HAP-1 (cell line): ENCODE measurements around the gene DNAJC8.
A peak's percentile ranks its signal among the peaks of the same experiment; 100 is the strongest.

Experiments
- DNase-seq, 2 experiments: peaks; one replicate each; pipeline ENCODE4 v3.0.0-alpha.2; 2016 to 2020; ENCODE audit warnings: low spot score in 2 of 2
- H3K27me3 ChIP-seq: fragments of 250-450 bp; sonication (Bioruptor Pico); 2 replicates; pipeline ENCODE4 v1.5.1; 2020; ENCODE audit warnings: low read depth, mild to moderate bottlenecking, moderate library complexity
- H3K36me3 ChIP-seq: fragments of 250-450 bp; sonication (Bioruptor Pico); replicated peaks from 2 replicates; pipeline ENCODE4 v1.5.1; 2020; ENCODE audit warnings: mild to moderate bottlenecking
- H3K4me1 ChIP-seq: fragments of 250-450 bp; sonication (Bioruptor Pico); 2 replicates; pipeline ENCODE4 v1.5.1; 2020; ENCODE audit warnings: mild to moderate bottlenecking
- H3K4me3 ChIP-seq: fragments of 250-450 bp; sonication (Bioruptor Pico); 2 replicates; pipeline ENCODE4 v1.5.1; 2020; ENCODE audit warnings: mild to moderate bottlenecking, moderate library complexity
- H3K9me3 ChIP-seq: fragments of 250-450 bp; sonication (Bioruptor Pico); 2 replicates; pipeline ENCODE4 v1.5.1; 2020; ENCODE audit warnings: mild to moderate bottlenecking, moderate library complexity
- in situ Hi-C: fragments of 300-500 bp; cut with MboI; formaldehyde crosslinking; loops from 3 replicates; pipeline ENCODE4 v1.14.3; 2020; ENCODE audit warnings: low sequenced_read_pairs, inconsistent platforms, mixed read lengths

Gene DNAJC8

DNA sequence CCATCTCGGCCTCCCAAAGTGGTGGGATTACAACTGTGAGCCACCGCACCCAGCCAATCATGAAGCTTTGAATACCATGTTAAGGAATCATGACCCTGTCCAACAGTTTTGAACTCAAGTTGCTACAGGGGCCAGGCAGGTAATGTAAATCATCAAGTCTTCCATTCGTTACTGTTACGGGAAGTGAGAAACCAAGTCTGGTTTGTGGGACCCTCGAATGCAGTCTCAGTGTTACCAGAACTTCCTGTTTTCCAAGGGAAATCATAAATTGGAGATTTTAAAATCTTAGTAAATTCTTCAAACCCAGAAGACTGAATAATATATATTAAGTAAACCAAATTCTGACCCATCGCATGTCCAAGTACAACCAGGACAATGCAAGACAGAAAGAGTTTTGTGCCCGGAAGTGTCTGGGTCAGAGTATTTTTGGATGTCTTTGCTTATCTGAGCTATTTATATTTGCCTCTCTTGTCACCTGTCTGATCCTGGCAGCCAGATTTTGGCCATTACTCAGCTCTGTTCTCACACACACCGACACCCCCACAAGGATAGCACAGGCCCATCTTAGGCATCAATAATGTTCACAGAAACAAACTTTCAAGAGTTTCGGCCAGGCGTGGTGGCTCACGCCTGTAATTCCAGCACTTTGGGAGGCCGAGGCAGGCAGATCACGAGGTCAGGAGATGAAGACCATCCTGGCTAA, 11.9 kb upstream of the DNAJC8 start:
- in situ Hi-C loops, result no loop called here

DNA sequence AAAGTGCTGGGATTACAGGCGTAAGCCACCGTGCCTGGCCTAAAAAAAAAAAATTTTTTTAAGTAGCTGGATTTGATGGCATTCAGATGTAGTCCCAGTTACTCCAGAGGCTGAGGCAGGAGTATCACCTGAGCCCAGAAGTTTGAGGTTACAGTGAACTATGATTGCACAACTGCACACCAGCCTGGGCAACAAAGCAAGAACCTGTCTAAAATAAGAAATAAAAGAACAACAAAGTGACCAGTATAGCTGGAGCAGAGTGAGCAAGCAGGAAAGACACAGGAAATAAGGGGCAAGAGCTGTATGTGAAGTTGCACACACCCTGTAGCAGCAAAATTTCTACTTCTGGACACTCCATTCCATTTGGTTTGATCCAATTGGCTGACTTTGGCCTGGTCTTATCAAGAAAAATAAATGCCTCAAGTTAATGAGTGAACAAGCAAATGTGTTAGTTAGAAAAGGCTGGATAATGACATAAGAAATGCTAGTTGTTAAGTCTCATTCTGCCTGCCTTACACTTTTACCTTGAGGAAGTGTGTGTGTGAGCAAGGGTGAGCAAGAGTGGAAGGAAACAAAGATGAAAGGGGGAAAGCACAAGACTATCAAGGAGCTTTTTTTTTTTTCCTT, 11.0 kb upstream of the DNAJC8 start:
- in situ Hi-C loops, result no loop called here
- Histone ChIP-seq H3K36me3 (no peaks in the 10 kb centered on the region), H3K4me3 (no peak overlapping the region), H3K4me1 (peaks cover 15% of the 10 kb centered on the region), H3K27me3 (no peaks in the 10 kb centered on the region), H3K9me3 (no peaks in the 10 kb centered on the region)
- no peak for DNase-seq

More for the DNA sequence above, 11.9 kb upstream of the DNAJC8 start:
- no peaks in the 10 kb centered on the region for H3K9me3 ChIP-seq
- peaks cover 24% of the 10 kb centered on the region for H3K4me1 ChIP-seq
- no peak overlapping the region for H3K4me3 ChIP-seq
- DNase-seq, result no peak
- H3K27me3 ChIP-seq, result no peaks in the 10 kb centered on the region
- no peaks in the 10 kb centered on the region for H3K36me3 ChIP-seq

DNA sequence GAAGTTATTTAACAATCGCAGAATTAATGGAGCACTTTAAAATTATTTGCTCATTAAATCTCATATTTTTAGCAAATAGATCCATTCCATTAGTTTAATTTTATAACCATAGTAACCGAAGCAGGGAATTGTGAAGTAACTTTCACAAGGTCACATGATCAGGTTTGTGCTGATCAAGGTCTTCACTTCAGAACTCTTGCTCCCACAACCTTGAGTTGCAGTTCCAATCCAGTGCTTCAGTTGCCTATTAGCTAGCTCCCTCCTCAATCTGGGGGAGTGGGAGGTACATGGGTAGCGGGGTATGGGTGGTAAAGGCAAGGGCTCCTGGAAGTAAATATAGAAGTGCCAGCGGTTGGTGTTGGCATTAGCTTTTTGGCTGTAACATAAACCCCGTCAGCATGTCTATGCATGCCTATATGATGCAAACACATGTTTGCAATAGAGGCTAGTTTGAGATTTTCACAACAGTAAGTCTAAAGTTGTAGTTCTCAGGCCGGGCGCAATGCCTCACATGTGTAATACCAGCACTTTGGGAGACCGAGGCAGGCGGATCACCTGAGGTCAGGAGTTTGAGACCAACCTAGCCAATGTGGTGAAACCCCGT, 8.9 kb upstream of the DNAJC8 start:
- peaks cover 6% of the 10 kb centered on the region; the same call in 1 of the 2 replicates for H3K4me1 ChIP-seq
- H3K36me3 ChIP-seq, result peaks cover 10% of the 10 kb centered on the region
- no peaks in the 10 kb centered on the region for H3K9me3 ChIP-seq
- H3K27me3 ChIP-seq, result no peaks in the 10 kb centered on the region
- DNase-seq, result no peak
- no peak overlapping the region for H3K4me3 ChIP-seq
- in situ Hi-C loops, result no loop called here

DNA sequence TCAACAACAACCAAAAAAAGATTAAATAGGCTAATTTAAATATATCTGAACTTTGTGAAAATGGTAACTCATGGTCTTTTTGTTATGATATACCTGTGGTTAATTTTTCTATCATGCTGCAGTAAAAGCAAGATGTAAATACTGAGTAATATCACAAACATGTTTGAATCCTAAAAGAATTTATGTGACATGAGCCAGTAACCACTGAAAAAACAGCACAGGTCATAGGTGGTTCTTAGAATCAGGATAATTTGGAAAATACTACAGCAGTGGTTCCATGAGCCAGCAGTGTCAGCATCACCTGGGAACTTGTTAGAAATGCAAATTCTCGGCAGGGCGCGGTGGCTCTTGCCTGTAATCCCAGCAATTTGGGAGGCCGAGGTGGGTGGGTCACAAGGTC, 7.2 kb upstream of the DNAJC8 start:
- H3K36me3 ChIP-seq, result peaks cover 10% of the 10 kb centered on the region
- H3K4me3 ChIP-seq, result no peak overlapping the region
- DNase-seq, result no peak
- H3K27me3 ChIP-seq, result no peaks in the 10 kb centered on the region
- H3K9me3 ChIP-seq, result no peaks in the 10 kb centered on the region
- in situ Hi-C loops, result no loop called here
- H3K4me1 ChIP-seq, result peaks cover 10% of the 10 kb centered on the region; the same call in 1 of the 2 replicates

DNA sequence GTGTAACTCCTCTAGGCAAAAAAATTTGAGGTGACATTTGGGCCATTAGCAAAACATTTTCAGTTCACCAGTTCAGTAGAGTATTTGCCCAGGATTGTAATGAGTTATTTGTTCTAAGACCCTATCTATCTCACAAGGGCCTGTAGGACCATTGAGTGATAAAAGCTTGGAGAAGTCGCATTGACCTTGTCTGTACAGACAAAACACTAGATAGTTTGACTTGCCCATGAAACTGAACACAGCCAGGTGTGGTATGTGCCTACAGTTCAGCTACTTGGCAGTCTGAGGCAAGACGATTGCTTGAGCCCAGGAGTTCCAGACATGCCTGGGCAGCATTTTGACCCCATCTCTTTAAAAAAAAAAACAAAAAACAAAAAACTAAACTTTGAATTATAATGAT, 6.2 kb upstream of the DNAJC8 start:
- Histone ChIP-seq H3K27me3 (no peaks in the 10 kb centered on the region), H3K9me3 (no peaks in the 10 kb centered on the region), H3K4me3 (no peak overlapping the region), H3K36me3 (peaks cover 10% of the 10 kb centered on the region), H3K4me1 (peaks cover 10% of the 10 kb centered on the region; the same call in 1 of the 2 replicates)
- DNase-seq, result no peak
- in situ Hi-C loops, result no loop called here

DNA sequence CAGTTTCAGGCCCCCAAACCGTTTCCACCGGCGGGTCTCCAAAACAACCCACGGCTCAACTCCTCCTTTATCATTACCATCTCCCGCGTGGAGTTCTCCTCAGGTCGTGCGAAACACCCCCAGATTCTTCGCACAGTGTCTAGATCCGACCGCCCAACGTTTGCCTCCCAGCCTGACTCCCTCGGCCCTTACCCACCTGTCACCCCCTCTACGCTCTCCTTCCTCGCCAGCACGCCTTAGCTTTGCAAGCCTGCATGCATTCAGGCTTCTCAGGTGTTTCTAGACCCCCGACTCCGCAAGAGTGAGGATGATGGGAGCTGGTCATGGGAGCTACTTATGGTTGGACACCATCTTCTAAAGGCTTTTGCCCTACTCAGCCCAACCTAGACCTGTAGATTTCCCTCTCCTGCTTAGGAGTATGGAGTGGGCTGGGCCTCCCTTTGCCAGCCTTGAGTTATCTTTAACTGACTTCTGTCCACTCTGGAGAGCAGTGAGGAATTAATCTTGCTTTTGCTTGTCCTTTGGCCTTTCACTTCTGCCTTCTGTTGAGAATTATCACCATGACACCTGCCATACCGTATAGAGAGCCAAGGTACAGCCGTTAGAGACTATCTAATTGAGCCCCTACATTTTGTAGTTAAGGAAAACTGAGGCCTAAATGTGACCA, 4.0 kb upstream of the DNAJC8 start:
- Histone ChIP-seq H3K9me3 (no peaks in the 10 kb centered on the region), H3K4me1 (peaks cover 10% of the 10 kb centered on the region; the same call in 1 of the 2 replicates), H3K36me3 (peaks cover 10% of the 10 kb centered on the region), H3K27me3 (no peaks in the 10 kb centered on the region), H3K4me3 (peak overlapping the region; percentile 98)
- DNase-seq, result peak in 1 of 2 experiments; percentile 14
- in situ Hi-C loops, result no loop called here

DNA sequence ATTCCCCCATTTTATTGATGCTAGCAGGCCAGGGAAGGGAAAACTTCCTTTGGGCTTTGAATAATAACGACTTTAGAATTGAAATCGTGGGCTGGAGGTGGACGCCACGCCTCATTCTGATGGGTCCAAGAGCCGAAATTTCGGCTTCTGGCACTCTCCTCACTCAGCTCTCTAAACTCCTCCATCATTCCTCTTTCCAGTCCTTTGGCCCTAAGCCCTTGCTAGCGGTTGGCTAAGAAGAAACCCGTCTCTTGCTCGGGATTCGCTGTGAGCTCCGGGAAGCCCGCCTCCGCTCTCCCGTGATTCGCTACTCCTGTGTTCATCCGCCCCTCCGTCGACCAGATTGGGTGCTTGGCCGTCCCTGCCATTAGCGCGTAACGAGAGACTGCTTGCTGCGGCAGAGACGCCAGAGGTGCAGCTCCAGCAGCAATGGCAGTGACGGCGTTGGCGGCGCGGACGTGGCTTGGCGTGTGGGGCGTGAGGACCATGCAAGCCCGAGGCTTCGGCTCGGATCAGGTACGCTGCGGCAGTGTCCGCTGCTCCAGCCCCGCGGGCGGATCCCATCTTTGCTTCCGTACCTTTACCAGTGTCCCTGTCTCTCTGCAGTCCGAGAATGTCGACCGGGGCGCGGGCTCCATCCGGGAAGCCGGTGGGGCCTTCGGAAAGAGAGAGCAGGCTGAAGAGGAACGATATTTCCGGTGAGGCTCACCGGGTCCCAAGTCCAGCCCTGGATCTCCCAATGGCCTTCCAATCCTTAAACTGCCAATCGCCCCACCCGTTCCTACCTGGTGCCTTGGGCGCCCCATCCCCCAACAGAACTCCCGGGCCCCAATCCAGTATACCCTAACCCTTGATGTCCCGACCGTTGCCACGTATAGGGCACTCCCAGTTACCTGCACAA, 3.2 kb upstream of the DNAJC8 start, which contains the start of gene ATP5IF1:
Gene ATP5IF1, plus strand, starts transcription at position 370 of the 901 bp plus-strand sequence. Its CDS starts 60 bp downstream, at position 430.
- H3K4me1 ChIP-seq, result peaks cover 10% of the 10 kb centered on the region; the same call in 1 of the 2 replicates
- H3K4me3 ChIP-seq, result peak within 1 kb of the TSS; percentile 98
- H3K9me3 ChIP-seq, result no peaks in the 10 kb centered on the region
- no peaks in the 10 kb centered on the region for H3K27me3 ChIP-seq
- in situ Hi-C loops, result no loop called here
- peak; percentile 96 to 98 for DNase-seq
- peaks cover 10% of the 10 kb centered on the region for H3K36me3 ChIP-seq

DNA sequence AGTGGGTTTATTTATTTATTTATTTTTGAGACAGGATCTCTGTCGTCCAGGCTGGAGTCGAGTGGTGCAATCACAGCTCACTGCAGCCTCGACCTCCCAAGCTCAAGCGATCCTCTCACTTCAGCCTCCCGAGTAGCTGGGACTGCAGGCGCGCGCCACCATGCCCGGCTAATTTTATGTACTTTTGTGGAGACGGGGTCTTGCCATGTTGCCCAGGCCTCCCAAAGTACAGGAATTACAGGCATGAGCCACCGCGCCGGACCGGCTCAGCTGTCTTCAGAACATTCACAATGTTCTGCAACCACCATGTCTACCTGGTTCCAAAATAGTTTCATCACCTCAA, 406 bp upstream of the DNAJC8 start:
- Histone ChIP-seq H3K27me3 (no peaks in the 10 kb centered on the region), H3K4me3 (peak overlapping the region; percentile 86), H3K36me3 (peaks cover 19% of the 10 kb centered on the region), H3K9me3 (no peaks in the 10 kb centered on the region), H3K4me1 (peaks cover 10% of the 10 kb centered on the region; the same call in 1 of the 2 replicates)
- in situ Hi-C loops, result no loop called here
- no peak for DNase-seq

DNA sequence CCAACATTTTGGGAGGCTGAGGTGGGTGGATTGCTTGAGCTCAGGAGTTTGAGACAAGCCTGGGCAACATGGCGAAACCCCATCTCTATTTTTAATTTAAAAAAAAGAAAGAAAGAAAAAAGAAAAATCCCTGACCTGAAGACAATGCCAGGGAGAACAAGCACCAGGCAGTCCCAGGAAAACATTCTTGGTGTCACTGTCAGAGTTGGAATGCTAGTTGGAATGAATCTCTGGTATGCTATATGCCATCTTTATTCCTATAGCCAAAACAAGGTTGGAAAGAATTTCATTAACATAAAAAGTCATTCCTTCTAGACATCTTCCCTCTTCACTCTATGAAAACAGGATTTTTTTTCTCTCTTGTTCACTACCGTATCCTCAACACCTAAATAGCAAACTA, 2.8 kb downstream of the DNAJC8 start:
- in situ Hi-C loops, result no loop called here
- H3K36me3 ChIP-seq, result peaks cover 36% of the 10 kb centered on the region
- H3K4me3 ChIP-seq, result no peak overlapping the region
- no peak for DNase-seq
- no peaks in the 10 kb centered on the region for H3K4me1 ChIP-seq
- no peaks in the 10 kb centered on the region for H3K27me3 ChIP-seq
- no peaks in the 10 kb centered on the region for H3K9me3 ChIP-seq

DNA sequence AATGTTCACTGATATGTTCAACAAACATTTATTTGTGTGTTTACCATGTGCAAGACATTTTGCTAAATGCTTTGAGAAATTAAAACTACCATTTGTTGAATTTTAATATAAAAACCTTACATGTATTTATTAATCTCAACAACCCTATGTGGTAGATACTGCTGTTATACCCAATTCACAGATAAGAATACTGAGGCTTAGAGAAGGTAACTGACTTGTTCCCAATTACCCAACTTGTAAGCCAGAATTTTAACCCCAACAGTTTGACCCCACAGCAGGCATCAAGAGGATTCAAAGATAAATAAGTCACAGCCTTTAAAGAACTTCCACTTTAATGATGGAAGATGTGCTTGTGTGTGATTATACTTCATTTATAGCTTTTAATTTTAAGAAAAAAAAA, 3.7 kb downstream of the DNAJC8 start:
- DNase-seq, result no peak
- no peaks in the 10 kb centered on the region for H3K9me3 ChIP-seq
- H3K27me3 ChIP-seq, result no peaks in the 10 kb centered on the region
- peaks cover 43% of the 10 kb centered on the region for H3K36me3 ChIP-seq
- no peaks in the 10 kb centered on the region for H3K4me1 ChIP-seq
- no peak overlapping the region for H3K4me3 ChIP-seq
- in situ Hi-C loops, result no loop called here

DNA sequence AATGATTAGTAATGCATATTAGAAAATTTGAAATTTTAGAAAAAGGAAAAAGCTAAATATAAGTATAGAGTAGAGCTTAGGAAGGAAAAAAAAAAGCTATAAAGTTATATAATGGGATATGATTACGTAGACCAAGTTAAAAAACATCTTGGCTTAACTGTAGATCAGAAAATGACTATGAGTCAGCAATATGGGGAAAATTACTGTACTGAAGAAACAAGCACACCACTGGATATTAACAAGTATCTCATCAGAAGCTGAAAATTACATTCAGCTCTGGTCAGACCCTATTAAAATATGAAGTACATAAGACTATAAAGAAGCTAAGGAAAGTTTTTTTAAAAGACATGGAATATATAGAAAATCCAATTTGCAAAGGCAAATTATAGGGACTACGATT, 19.5 kb downstream of the DNAJC8 start:
- no peaks in the 10 kb centered on the region for H3K9me3 ChIP-seq
- no peaks in the 10 kb centered on the region for H3K27me3 ChIP-seq
- DNase-seq, result no peak
- peaks cover 6% of the 10 kb centered on the region for H3K4me1 ChIP-seq
- peaks cover 37% of the 10 kb centered on the region for H3K36me3 ChIP-seq
- in situ Hi-C loops, result no loop called here
- no peak overlapping the region for H3K4me3 ChIP-seq

DNA sequence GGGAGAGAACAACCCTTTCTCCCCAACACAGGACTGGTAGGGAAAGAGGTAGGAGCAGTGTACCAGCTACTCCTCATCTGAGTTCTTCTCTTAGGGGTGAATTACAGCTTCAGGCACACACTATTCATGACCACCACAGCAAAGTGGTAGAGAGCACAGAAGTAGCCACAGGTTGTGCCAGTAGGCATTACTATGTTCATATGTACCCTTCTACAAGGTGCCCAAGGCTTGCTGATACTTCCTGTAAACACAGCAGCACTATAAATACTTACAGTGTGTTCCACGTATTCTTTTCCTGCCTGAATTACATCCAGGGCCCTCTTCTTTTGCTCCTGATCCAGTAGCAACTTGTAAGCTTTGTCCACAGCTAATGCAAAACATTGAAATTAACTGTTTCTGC, 23.1 kb downstream of the DNAJC8 start:
- no peaks in the 10 kb centered on the region for H3K9me3 ChIP-seq

DNA sequence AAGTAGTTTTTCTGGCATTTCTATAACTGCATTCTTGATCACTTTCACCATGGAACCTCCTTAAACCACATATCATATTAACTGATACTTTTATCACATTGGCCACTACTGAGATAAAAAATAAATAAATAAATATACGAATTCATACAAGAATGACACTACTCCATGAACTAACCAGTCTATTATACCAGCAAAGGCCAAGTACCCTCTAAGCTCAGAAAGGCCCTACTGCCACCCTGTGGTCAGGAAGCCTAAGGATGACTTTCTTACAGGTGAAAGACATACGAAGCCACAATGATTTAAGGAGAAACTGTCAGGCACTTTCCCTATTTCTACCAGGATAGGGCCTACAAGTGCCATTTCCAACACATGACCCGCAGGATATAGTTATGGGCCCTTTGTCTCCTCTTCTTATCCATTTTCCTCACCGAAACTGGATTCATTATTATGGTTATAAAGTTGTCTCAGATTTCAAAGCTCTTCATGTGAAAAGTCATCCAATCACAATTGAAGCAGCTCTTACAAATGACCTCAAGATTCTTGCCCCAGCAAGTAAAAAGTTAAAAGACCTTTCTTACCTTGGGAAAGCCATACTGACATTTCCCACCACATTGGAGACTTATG, 23.9 kb downstream of the DNAJC8 start:
- in situ Hi-C loops, result no loop called here
- H3K4me1 ChIP-seq, result peaks cover 6% of the 10 kb centered on the region

More for the DNA sequence above, 23.1 kb downstream of the DNAJC8 start:
- in situ Hi-C loops, result no loop called here
- Histone ChIP-seq H3K36me3 (peaks cover 55% of the 10 kb centered on the region), H3K4me3 (no peak overlapping the region), H3K4me1 (peaks cover 6% of the 10 kb centered on the region), H3K27me3 (no peaks in the 10 kb centered on the region)
- no peak for DNase-seq

More for the DNA sequence above, 23.9 kb downstream of the DNAJC8 start:
- H3K27me3 ChIP-seq, result no peaks in the 10 kb centered on the region
- no peaks in the 10 kb centered on the region for H3K9me3 ChIP-seq
- peak; percentile 47 to 69 for DNase-seq
- H3K4me3 ChIP-seq, result no peak overlapping the region
- peaks cover 63% of the 10 kb centered on the region for H3K36me3 ChIP-seq
